GM18519 (cell line): ENCODE data around the gene CCNY.
A peak's percentile ranks its signal among the peaks of the same experiment; 100 is the strongest.

Experiments used
- ATAC-seq: cut with Tn5 transposase; IDR thresholded peaks from one replicate; pipeline ENCODE4 v1.9.1; 2021; ENCODE audit warnings: mild to moderate bottlenecking, moderate library complexity; ENCODE audit not compliant: unreplicated experiment, low FRiP score

CCNY gene

GRCh38 chr10:35331894-35332640 lies 4.2 kb upstream of the CCNY start:
- no peak for ATAC-seq

GRCh38 chr10:35334297-35334696 lies 2.0 kb upstream of the CCNY start:
- no peak for ATAC-seq

GRCh38 chr10:35335133-35336083 lies 901 bp upstream of the CCNY start:
- no peak for ATAC-seq

GRCh38 chr10:35336921-35337823 lies 863 bp downstream of the CCNY start:
- ATAC-seq = no peak

- ATAC-seq = peak; percentile 63
These were observed 3.6 kb downstream of the CCNY start for GRCh38 chr10:35339942-35340341.

GRCh38 chr10:35340975-35341374 lies 4.7 kb downstream of the CCNY start:
- ATAC-seq = no peak

GRCh38 chr10:35341521-35341920 lies 5.2 kb downstream of the CCNY start:
- ATAC-seq = peak; percentile 78

GRCh38 chr10:35342183-35342753 lies 6.0 kb downstream of the CCNY start:
- no peak for ATAC-seq

- ATAC-seq = no peak
These were observed 7.4 kb downstream of the CCNY start for GRCh38 chr10:35343739-35344138.

- no peak for ATAC-seq
These were observed 9.1 kb downstream of the CCNY start for GRCh38 chr10:35345383-35345742.

- ATAC-seq = no peak
These were observed 9.9 kb downstream of the CCNY start for GRCh38 chr10:35346248-35346647.

- ATAC-seq = no peak
These were observed 10.8 kb downstream of the CCNY start for GRCh38 chr10:35347121-35347562.

GRCh38 chr10:35347899-35348608 lies 11.7 kb downstream of the CCNY start:
- no peak for ATAC-seq

- ATAC-seq = no peak
These were observed 12.5 kb downstream of the CCNY start for GRCh38 chr10:35348609-35349388.

GRCh38 chr10:35349389-35349915 lies 13.1 kb downstream of the CCNY start:
- no peak for ATAC-seq

- no peak for ATAC-seq
These were observed 14.7 kb downstream of the CCNY start for GRCh38 chr10:35351021-35351420.

GRCh38 chr10:35352097-35352496 lies 15.8 kb downstream of the CCNY start:
- ATAC-seq = no peak

- no peak for ATAC-seq
These were observed 16.2 kb downstream of the CCNY start for GRCh38 chr10:35352512-35352911.

- no peak for ATAC-seq
These were observed 17.1 kb downstream of the CCNY start for GRCh38 chr10:35353395-35353794.
